Heart left ventricle (tissue), 16 donors: ENCODE data around the gene ASMTL. TPM values are rescaled to one million over a fixed set of nuclear protein-coding genes. Genes with fewer than 3 reads are reported as not detected.
A peak's percentile ranks its signal among the peaks of the same experiment; 100 is the strongest.
"Not testable (repeated sequence)": the region's sequence is repeated elsewhere in the genome, so short reads cannot be mapped to it uniquely, and the experiment has no call there.

Experiments
- ATAC-seq, 4 donors: fragments of 200-7000 bp; cut with Tn5 transposase; one replicate each; pipeline ENCODE4 v1.9.1; 2020 to 2022; ENCODE audit warnings: moderate library complexity in 4 of 4, mild to moderate bottlenecking in 3 of 4, moderate number of reproducible peaks in 1 of 4
- DNase-seq, 5 donors: peaks; one replicate each; pipeline ENCODE4 v3.0.0-alpha.2; 2020
- H3K27ac ChIP-seq, 12 donors: fragments of 200-600 bp; sonication (generic) in 4 of 12; one replicate each; pipeline versions ENCODE4 v1.5.0 to v1.8.0; 2016 to 2022; ENCODE audit warnings: mild to moderate bottlenecking in 2 of 12
- H3K27me3 ChIP-seq, 9 donors: fragments of 200-600 bp; sonication (generic) in 2 of 9; one replicate each; pipeline versions ENCODE4 v1.5.1 to v1.8.0; 2016 to 2022; ENCODE audit warnings: mild to moderate bottlenecking in 3 of 9
- H3K36me3 ChIP-seq, 9 donors: fragments of 200-600 bp; sonication (generic) in 2 of 9; one replicate each; pipeline versions ENCODE4 v1.5.0 to v1.8.0; 2018 to 2022; ENCODE audit warnings: mild to moderate bottlenecking in 2 of 9
- H3K4me1 ChIP-seq, 12 donors: fragments of 200-600 bp; sonication (generic) in 4 of 12; one replicate each; pipeline versions ENCODE4 v1.5.0 to v1.8.0; 2016 to 2022; ENCODE audit warnings: mild to moderate bottlenecking in 3 of 12
- H3K4me3 ChIP-seq, 12 donors: fragments of 200-600 bp; sonication (generic) in 4 of 12; one replicate each; pipeline versions ENCODE4 v1.5.0 to v1.8.0; 2017 to 2022; ENCODE audit warnings: mild to moderate bottlenecking in 9 of 12, moderate library complexity in 4 of 12
- H3K9me3 ChIP-seq, 12 donors: fragments of 200-600 bp; sonication (generic) in 4 of 12; one replicate each; pipeline versions ENCODE4 v1.5.0 to v1.8.0; 2016 to 2022; ENCODE audit warnings: mild to moderate bottlenecking in 1 of 12
- POLR2A ChIP-seq, 2 donors: fragments of 450-650 bp; IDR thresholded peaks; one replicate each; pipeline ENCODE4 v1.6.1; 2017; ENCODE audit warnings: antibody characterized with exemption in 2 of 2, mild to moderate bottlenecking in 2 of 2, moderate library complexity in 2 of 2
- WGBS, 4 donors: extraction: QIAGEN DNeasy Blood & Tissue Kit in 2 of 4; methylation state at CpG; one replicate each; pipeline versions ENCODE4 v1.1.5 to v1.1.7; 2013 to 2018; 5-methylcytosine and 5-hydroxymethylcytosine counted together
- intact Hi-C, 10 donors: fragments of 100-400 bp; cut with DNase I; formaldehyde crosslinking; loops; one replicate each; pipeline versions ENCODE4 v1.11.1 to v1.14.2; 2022
- polyA plus RNA-seq, 2 donors: library from polyadenylated mRNA; stranded (reverse); fragments of 200-250 nt; gene quantifications; one replicate each; pipeline ENCODE4 v1.2.3, GENCODE V29; 2013
- total RNA-seq, 9 donors: library from RNA; depleted of rRNA in 2 of 9; stranded (reverse); fragments of >200 nt in 2 of 9; fragmentation: NEBNext Ultra II Directional in 3 of 9; extraction: Animal tissue kit (Norgen Biotek cat#: 25700) in 3 of 9; gene quantifications; one replicate each; pipeline versions ENCODE4 v1.1.0 to v1.2.4, GENCODE V29; 2016 to 2023
- TF ChIP-seq, protein P1 (sequence below), 12 donors: fragments of 200-600 bp; sonication (generic) in 4 of 12; IDR thresholded peaks; one replicate each; pipeline versions ENCODE4 v1.5.0 to v1.8.0; 2018 to 2022; ENCODE audit warnings: antibody characterized with exemption in 12 of 12, mild to moderate bottlenecking in 5 of 12
- donor health status: ischemic (EF 13 %, LVEDD 7.1; RV severe dilation, severe dysfunction).
- donor health status: healthy with polysubstance abuse.
- donor health status: DM: no; HTN: yes; CAD: no.
- donor health status: DM: no; HTN: no; CAD: no.
- donor health status: ischemic (EF 25% LVEDD 6.9; RV normal size, moderate dysfunction).
- donor health status: ischemic (EF 25% LVEDD 5.7; RV mildly dilated, moderate dysfunction).
- donor health status: healthy.
- donor health status: DM: yes; HTN: yes; CAD: no.
- donor health status: ischemic (EF 35%, LVEDD 5.7; RV mildly dilated, moderate dysfunction).
- donor health status: nonischemic (EF 11% LVEDD 7.7; RV severe dilation, severe dysfunction).
- donor health status: DM: yes; HTN: yes; CAD: no.
- donor health status: PGD.
- donor health status: ischemic (EF 29% LVEDD 5.4; RV normal size, mild dysfunction).
- donor health status: nonischemic (EF 23%, LVEDD 6.1; RV moderate dilation, normal function).

Gene ASMTL
- total and polyA plus RNA-seq, 11 donors, result 20.2 to 44.6 (median 29.1) TPM

DNA sequence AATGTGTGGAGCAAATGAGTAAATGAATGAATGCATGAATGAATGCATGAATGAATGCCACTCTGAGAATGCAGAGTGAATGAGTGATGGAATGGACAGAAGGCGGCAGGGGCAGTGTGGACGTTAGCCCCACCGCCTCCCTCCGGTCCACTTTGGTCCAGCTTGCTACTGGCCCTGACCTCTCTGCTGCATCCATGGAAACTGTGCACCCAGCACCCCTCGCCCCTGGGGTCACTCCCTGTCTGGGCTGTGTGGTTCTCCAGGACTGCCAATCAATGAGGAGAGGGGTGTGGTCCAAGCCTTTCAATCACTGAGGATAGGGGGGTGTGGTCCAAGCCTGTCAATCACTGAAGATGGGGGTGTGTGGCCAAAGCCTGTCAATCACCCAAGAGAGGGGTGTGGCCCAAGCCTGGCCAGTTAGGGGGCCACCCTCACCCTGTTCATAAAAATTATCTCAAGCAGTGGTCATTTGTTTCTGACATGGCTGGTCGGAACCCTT, 39.2 kb upstream of the ASMTL start:
- H3K27me3 ChIP-seq, result no peaks in the 10 kb centered on the region
- ATAC-seq (peak in 1 of 4 donors; percentile 27), DNase-seq (no peak)
- no peak for TF ChIP-seq POLR2A (IDR thresholded peaks at IDR 0.05)
- no peaks in the 10 kb centered on the region for H3K9me3 ChIP-seq
- intact Hi-C loops, result no loop called here
- H3K4me3 ChIP-seq, result no peak overlapping the region
- H3K36me3 ChIP-seq, result no peaks in the 10 kb centered on the region
- peaks cover 0 to 20% (median 5%) of the 10 kb centered on the region in 12 donors for H3K4me1 ChIP-seq
- 73 to 92% (median 89%) methylated on average over 6 of the region's 6 CpGs for WGBS, 4 donors
- peak overlapping the region in 2 of 12 donors; percentile 51 to 54 for H3K27ac ChIP-seq

DNA sequence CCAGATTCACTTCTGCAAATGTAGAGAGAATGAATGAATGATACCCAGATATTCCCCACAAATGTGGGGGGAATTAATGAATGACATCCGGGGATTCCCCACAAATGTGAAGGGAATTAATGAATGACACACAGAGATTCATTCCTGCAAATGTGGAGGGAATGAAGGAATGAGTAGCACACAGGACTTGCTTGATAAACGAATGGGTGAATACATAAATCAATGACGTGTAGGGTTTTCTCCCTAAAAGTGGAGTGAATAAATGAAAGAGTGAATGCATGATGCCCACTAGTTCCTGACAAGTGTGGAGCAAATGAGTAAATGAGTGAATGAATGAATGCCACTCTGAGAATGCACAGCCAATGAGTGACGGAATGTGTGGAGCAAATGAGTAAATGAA, 38.5 kb upstream of the ASMTL start:
- ATAC-seq, H3K4me3 ChIP-seq, H3K9me3 ChIP-seq, H3K27me3 ChIP-seq, H3K36me3 ChIP-seq, DNase-seq, H3K27ac ChIP-seq, intact Hi-C loops: not testable (repeated sequence)
- H3K4me1 ChIP-seq, result peaks cover 0 to 27% (median 5%) of the 10 kb centered on the region in 12 donors
- WGBS, 4 donors, result 95 to 97% (median 96%) methylated on average over 4 of the region's 4 CpGs

DNA sequence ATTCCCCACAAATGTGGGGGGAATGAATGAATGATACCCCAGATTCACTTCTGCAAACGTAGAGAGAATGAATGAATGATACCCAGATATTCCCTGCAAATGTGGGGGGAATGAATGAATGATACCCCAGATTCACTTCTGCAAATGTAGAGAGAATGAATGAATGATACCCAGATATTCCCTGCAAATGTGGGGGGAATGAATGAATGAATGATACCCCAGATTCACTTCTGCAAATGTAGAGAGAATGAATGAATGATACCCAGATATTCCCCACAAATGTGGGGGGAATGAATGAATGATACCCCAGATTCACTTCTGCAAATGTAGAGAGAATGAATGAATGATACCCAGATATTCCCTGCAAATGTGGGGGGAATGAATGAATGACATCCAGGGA, 38.0 kb upstream of the ASMTL start:
- intact Hi-C loops, result not testable (repeated sequence)
- WGBS, 4 donors, result 75 to 96% (median 91%) methylated on average over 1 of the region's 1 CpG; no CpG with 5 or more reads in 1 of the 4 donors

DNA sequence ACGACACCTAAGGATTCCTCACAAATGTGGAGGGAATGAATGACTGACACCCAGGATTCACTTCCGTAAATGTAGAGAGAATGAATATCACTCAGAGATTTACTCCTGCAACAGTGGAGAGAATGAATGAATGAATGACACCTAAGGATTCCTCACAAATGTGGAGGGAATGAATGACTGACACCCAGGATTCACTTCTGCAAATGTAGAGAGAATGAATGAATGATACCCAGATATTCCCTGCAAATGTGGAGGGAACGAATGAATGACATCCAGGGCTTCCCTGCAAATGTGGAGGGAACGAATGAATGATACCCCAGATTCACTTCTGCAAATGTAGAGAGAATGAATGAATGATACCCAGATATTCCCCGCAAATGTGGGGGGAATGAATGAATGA, 36.6 kb upstream of the ASMTL start:
- Histone ChIP-seq H3K27me3 (peaks cover 0 to 11% (median 0%) of the 10 kb centered on the region in 9 donors), H3K27ac (peak overlapping the region in 1 of 12 donors; percentile 0), H3K4me1 (peaks cover 0 to 30% (median 5%) of the 10 kb centered on the region in 12 donors)
- not testable (repeated sequence) for DNase-seq, H3K36me3 ChIP-seq, ATAC-seq, H3K4me3 ChIP-seq, H3K9me3 ChIP-seq
- WGBS, 4 donors, result 83 to 95% (median 88%) methylated on average over 4 to 5 of the region's 5 CpGs
- intact Hi-C loops, result loop anchor here in 1 of 10 donors (10.0 kb wide), 1 partner anchor 55 kb away; no protein-coding TSS in a partner anchor

More for the DNA sequence above, 38.0 kb upstream of the ASMTL start:
- peaks cover 0 to 11% (median 0%) of the 10 kb centered on the region in 9 donors for H3K27me3 ChIP-seq
- H3K4me3 ChIP-seq, ATAC-seq, H3K9me3 ChIP-seq, DNase-seq, H3K27ac ChIP-seq, H3K36me3 ChIP-seq: not testable (repeated sequence)
- H3K4me1 ChIP-seq, result peaks cover 0 to 30% (median 5%) of the 10 kb centered on the region in 12 donors

DNA sequence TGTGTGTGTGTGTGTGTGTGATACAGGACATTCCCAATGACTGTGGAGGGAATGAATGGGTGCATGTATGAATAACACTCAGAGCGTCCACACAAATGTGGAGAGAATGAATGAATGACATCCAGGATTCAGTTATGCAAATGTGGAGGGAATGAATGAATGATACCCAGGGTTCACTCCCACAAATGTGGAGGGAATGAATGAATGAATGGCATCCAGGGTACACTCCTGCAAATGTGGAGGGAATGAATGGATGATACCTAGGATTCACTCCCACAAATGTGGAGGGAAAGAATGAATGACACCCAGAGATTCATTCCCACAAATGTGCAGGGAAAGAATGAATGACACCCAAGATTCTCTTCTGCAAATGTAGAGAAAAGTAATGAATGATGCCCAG, 36.0 kb upstream of the ASMTL start:
- H3K4me1 ChIP-seq, result peaks cover 0 to 30% (median 5%) of the 10 kb centered on the region in 12 donors
- ATAC-seq (no peak), DNase-seq (no peak)
- no peak overlapping the region for H3K4me3 ChIP-seq
- H3K27me3 ChIP-seq, result peaks cover 0 to 11% (median 0%) of the 10 kb centered on the region in 9 donors
- H3K27ac ChIP-seq, result peak overlapping the region in 1 of 12 donors; percentile 0
- no peaks in the 10 kb centered on the region for H3K36me3 ChIP-seq
- H3K9me3 ChIP-seq, result peaks cover 0 to 4% (median 0%) of the 10 kb centered on the region in 12 donors
- WGBS, 4 donors, result 93 to 100% (median 94%) methylated on average over 1 of the region's 1 CpG
- TF ChIP-seq POLR2A (IDR thresholded peaks at IDR 0.05), result no peak
- TF ChIP-seq, protein P1, sequence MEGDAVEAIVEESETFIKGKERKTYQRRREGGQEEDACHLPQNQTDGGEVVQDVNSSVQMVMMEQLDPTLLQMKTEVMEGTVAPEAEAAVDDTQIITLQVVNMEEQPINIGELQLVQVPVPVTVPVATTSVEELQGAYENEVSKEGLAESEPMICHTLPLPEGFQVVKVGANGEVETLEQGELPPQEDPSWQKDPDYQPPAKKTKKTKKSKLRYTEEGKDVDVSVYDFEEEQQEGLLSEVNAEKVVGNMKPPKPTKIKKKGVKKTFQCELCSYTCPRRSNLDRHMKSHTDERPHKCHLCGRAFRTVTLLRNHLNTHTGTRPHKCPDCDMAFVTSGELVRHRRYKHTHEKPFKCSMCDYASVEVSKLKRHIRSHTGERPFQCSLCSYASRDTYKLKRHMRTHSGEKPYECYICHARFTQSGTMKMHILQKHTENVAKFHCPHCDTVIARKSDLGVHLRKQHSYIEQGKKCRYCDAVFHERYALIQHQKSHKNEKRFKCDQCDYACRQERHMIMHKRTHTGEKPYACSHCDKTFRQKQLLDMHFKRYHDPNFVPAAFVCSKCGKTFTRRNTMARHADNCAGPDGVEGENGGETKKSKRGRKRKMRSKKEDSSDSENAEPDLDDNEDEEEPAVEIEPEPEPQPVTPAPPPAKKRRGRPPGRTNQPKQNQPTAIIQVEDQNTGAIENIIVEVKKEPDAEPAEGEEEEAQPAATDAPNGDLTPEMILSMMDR (IDR thresholded peaks at IDR 0.05), result no peak
- intact Hi-C loops, result loop anchor here in 1 of 10 donors (10.0 kb wide), 1 partner anchor 56 kb away; no protein-coding TSS in a partner anchor

DNA sequence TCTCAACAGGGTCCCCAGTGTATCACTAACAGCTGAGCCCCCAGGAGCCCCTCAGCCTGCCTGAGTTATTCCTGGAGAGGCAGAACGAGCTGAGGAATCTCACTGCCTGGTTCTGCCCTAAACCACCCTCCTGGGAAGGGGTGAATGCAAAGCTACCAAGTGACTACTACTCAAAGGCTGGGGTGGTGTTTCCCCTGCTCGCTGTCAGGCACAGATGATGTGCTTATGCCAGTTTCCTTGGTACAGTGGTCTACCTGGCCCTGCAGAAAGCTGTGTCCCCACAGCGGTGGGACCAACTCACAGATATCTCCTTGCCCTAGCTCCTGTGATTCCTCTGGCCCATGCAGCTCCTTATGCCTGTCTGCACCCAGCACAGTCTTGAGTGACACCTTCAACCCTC, 35.4 kb upstream of the ASMTL start:
- Histone ChIP-seq H3K9me3 (peaks cover 0 to 4% (median 0%) of the 10 kb centered on the region in 12 donors), H3K4me3 (no peak overlapping the region), H3K4me1 (peaks cover 0 to 32% (median 5%) of the 10 kb centered on the region in 12 donors), H3K27me3 (peaks cover 0 to 11% (median 0%) of the 10 kb centered on the region in 9 donors), H3K27ac (peak overlapping the region in 5 of 12 donors; percentile 70 to 92 (median 81)), H3K36me3 (no peaks in the 10 kb centered on the region)
- no peak for ATAC-seq
- DNase-seq, result peak in 1 of 5 donors; percentile 22
- WGBS, 4 donors, result 74 to 88% (median 83%) methylated on average over 3 of the region's 3 CpGs
- intact Hi-C loops, result loop anchor here in 1 of 10 donors (10.0 kb wide), 1 partner anchor 57 kb away; no protein-coding TSS in a partner anchor
- TF ChIP-seq, protein P1 (IDR thresholded peaks at IDR 0.05), result no peak
- TF ChIP-seq POLR2A (IDR thresholded peaks at IDR 0.05), result no peak
